B cell (primary cell): Measurements from ENCODE around the gene PREX1.

ENCODE experiments used
- CTCF ChIP-seq: fragments of 200-600 bp; IDR thresholded peaks from one replicate; pipeline ENCODE4 v1.8.0; 2022; ENCODE audit warnings: antibody characterized with exemption, mild to moderate bottlenecking
- EZH2 ChIP-seq: IDR thresholded peaks from 2 replicates; pipeline ENCODE4 v1.6.1; 2012; ENCODE audit warnings: borderline replicate concordance, low read depth, mild to moderate bottlenecking, moderate library complexity, low read length; ENCODE audit not compliant: insufficient read depth, poor library complexity, severe bottlenecking

- TF ChIP-seq CTCF (peak; percentile 32), EZH2 (no peak)
These were observed 36.8 kb downstream of the PREX1 start for GRCh38 chr20:48791014-48791413.
